Ishikawa (cell line): Measurements from ENCODE around the gene ST6GALNAC6.
A peak's percentile ranks its signal among the peaks of the same experiment; 100 is the strongest.

ENCODE experiments used
- CEBPB ChIP-seq: IDR thresholded peaks from 2 replicates; pipeline ENCODE4 v1.6.1; 2012
- CREB1 ChIP-seq: IDR thresholded peaks from 2 replicates; pipeline ENCODE4 v1.6.1; 2012; ENCODE audit warnings: low read depth
- EGR1 ChIP-seq: IDR thresholded peaks from 2 replicates; pipeline ENCODE4 v1.6.1; 2012
- EP300 ChIP-seq: IDR thresholded peaks from 2 replicates; pipeline ENCODE4 v1.6.1; 2012; ENCODE audit warnings: borderline replicate concordance
- FOXM1 ChIP-seq: IDR thresholded peaks from 2 replicates; pipeline ENCODE4 v1.6.1; 2012; ENCODE audit warnings: low read depth, borderline replicate concordance
- MAX ChIP-seq: IDR thresholded peaks from 2 replicates; pipeline ENCODE4 v1.6.1; 2012
- NFIC ChIP-seq: IDR thresholded peaks from 2 replicates; pipeline ENCODE4 v1.6.1; 2012
- RAD21 ChIP-seq: IDR thresholded peaks from 2 replicates; pipeline ENCODE4 v1.6.1; 2012; ENCODE audit warnings: low read depth
- TAF1 ChIP-seq: IDR thresholded peaks from 2 replicates; pipeline ENCODE4 v1.6.1; 2012; ENCODE audit warnings: low read depth, mild to moderate bottlenecking
- TCF12 ChIP-seq: IDR thresholded peaks from 2 replicates; pipeline ENCODE4 v1.6.1; 2012; ENCODE audit warnings: low read depth
- TEAD4 ChIP-seq: IDR thresholded peaks from 2 replicates; pipeline ENCODE4 v1.6.1; 2012
- YY1 ChIP-seq: IDR thresholded peaks from 2 replicates; pipeline ENCODE4 v1.6.1; 2012; ENCODE audit warnings: low read depth
- ZBTB7A ChIP-seq: IDR thresholded peaks from 2 replicates; pipeline ENCODE4 v1.6.1; 2012; ENCODE audit warnings: low read depth
- TF ChIP-seq, protein P1 (sequence below): IDR thresholded peaks from 2 replicates; pipeline ENCODE4 v1.6.1; 2012; ENCODE audit warnings: low read depth, mild to moderate bottlenecking
- TF ChIP-seq, protein P2 (sequence below): IDR thresholded peaks from 2 replicates; pipeline ENCODE4 v1.6.1; 2012

ST6GALNAC6 gene

DNA sequence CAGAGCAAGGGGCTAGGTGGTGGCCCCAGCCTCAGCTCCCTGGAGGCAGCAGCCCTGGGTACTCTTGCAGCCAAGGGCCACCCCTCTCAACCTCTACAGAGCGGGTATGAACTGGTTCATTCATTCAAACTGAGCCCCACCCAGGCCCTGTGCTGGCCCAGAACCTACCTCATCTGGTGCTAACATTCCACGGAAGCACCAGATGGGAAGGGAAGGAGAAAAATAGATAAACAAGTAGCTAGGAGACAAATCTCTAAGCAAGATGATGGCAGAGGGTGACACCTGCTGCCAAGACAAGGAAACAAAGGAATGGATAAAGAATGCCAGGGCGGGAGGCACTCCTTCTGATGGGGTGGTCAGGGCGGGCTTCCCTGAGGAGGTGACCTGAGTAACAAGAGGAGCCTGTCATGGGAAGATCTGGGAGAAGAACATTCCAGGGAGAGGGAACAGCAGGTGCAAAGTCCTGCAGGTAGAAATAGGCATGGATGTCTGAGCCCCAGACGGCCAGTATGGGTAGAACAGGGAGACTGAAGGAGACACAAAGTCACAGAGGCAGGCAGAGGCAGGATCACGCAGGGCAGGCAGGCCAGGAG, 11.3 kb upstream of the ST6GALNAC6 start:
- TF ChIP-seq EGR1 (no peak), NFIC (no peak), RAD21 (peak; percentile 53), ZBTB7A (no peak)

GRCh38 chr9:127909839-127910273, 10.5 kb upstream of the ST6GALNAC6 start:
- TF ChIP-seq MAX (no peak), TEAD4 (no peak), TCF12 (no peak), RAD21 (no peak), CREB1 (no peak), NFIC (no peak), EGR1 (no peak), TAF1 (no peak), FOXM1 (no peak), EP300 (no peak), ZBTB7A (no peak), CEBPB (no peak)
- TF ChIP-seq, protein P1, sequence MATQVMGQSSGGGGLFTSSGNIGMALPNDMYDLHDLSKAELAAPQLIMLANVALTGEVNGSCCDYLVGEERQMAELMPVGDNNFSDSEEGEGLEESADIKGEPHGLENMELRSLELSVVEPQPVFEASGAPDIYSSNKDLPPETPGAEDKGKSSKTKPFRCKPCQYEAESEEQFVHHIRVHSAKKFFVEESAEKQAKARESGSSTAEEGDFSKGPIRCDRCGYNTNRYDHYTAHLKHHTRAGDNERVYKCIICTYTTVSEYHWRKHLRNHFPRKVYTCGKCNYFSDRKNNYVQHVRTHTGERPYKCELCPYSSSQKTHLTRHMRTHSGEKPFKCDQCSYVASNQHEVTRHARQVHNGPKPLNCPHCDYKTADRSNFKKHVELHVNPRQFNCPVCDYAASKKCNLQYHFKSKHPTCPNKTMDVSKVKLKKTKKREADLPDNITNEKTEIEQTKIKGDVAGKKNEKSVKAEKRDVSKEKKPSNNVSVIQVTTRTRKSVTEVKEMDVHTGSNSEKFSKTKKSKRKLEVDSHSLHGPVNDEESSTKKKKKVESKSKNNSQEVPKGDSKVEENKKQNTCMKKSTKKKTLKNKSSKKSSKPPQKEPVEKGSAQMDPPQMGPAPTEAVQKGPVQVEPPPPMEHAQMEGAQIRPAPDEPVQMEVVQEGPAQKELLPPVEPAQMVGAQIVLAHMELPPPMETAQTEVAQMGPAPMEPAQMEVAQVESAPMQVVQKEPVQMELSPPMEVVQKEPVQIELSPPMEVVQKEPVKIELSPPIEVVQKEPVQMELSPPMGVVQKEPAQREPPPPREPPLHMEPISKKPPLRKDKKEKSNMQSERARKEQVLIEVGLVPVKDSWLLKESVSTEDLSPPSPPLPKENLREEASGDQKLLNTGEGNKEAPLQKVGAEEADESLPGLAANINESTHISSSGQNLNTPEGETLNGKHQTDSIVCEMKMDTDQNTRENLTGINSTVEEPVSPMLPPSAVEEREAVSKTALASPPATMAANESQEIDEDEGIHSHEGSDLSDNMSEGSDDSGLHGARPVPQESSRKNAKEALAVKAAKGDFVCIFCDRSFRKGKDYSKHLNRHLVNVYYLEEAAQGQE, result no peak
- TF ChIP-seq, protein P2, sequence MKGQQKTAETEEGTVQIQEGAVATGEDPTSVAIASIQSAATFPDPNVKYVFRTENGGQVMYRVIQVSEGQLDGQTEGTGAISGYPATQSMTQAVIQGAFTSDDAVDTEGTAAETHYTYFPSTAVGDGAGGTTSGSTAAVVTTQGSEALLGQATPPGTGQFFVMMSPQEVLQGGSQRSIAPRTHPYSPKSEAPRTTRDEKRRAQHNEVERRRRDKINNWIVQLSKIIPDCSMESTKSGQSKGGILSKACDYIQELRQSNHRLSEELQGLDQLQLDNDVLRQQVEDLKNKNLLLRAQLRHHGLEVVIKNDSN, result no peak

GRCh38 chr9:127908660-127908926, 9.2 kb upstream of the ST6GALNAC6 start:
- no peak for TF ChIP-seq TCF12
- no peak for TF ChIP-seq MAX
- no peak for TF ChIP-seq CREB1
- no peak for TF ChIP-seq ZBTB7A
- no peak for TF ChIP-seq YY1

- no peak for TF ChIP-seq MAX
- no peak for TF ChIP-seq ZBTB7A
- TF ChIP-seq YY1, result no peak
- TF ChIP-seq EP300, result no peak
- TF ChIP-seq RAD21, result no peak
- TF ChIP-seq, protein P1, result no peak
- no peak for TF ChIP-seq EGR1
- no peak for TF ChIP-seq TEAD4
- TF ChIP-seq TCF12, result no peak
- TF ChIP-seq CREB1, result no peak
- no peak for TF ChIP-seq CEBPB
- no peak for TF ChIP-seq NFIC
- TF ChIP-seq, protein P2, result no peak
- TF ChIP-seq TAF1, result no peak
- TF ChIP-seq FOXM1, result no peak
Observed at GRCh38 chr9:127907867-127908659, 8.7 kb upstream of the ST6GALNAC6 start.

DNA sequence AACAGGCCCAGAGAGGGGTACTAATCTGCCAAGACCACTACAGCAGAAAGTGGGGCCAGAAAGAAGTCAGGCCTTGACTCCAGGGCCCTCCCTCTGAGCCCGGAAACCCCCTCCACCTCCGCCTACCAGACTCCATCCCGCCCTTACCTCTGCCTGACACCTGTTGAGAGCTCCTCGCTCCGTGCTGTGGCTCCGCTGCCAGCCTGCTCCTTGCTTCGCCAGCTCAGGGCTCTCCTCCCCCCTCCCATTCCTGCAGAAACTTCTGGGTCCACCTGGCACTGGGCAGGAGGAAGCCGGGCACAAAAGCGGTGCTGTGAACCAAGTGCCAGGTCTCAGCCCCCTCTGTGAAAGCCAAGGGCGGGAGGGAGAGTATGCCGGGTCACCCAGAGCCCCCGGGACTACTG, 6.4 kb upstream of the ST6GALNAC6 start:
- no peak for TF ChIP-seq EGR1
- no peak for TF ChIP-seq TEAD4
- no peak for TF ChIP-seq TCF12
- TF ChIP-seq RAD21, result no peak
- TF ChIP-seq, protein P1, result no peak
- no peak for TF ChIP-seq ZBTB7A
- no peak for TF ChIP-seq EP300
- TF ChIP-seq, protein P2, result no peak
- no peak for TF ChIP-seq NFIC
- TF ChIP-seq CREB1, result no peak
- no peak for TF ChIP-seq MAX
- TF ChIP-seq YY1, result no peak
- no peak for TF ChIP-seq TAF1
- no peak for TF ChIP-seq CEBPB
- no peak for TF ChIP-seq FOXM1
